ENCODE results near the gene JHY.

The JHY gene

GRCh38 chr11:122963961-122964360, 81.4 kb downstream of the JHY start:
- no peak for DNase-seq

GRCh38 chr11:122976061-122976733, 93.6 kb downstream of the JHY start:
- DNase-seq = no peak

GRCh38 chr11:122976734-122977469, 94.3 kb downstream of the JHY start:
- no peak for DNase-seq

- no peak for DNase-seq
Observed at GRCh38 chr11:122977470-122978298, 95.1 kb downstream of the JHY start.

- DNase-seq = no peak
Observed at GRCh38 chr11:122978299-122978620, 95.7 kb downstream of the JHY start.

- no peak for DNase-seq
Observed at GRCh38 chr11:122979103-122979814, 96.7 kb downstream of the JHY start.

GRCh38 chr11:122979815-122980595, 97.4 kb downstream of the JHY start:
- no peak for DNase-seq

GRCh38 chr11:122981388-122982264, 99.1 kb downstream of the JHY start, which contains the start of gene BSX:
Gene BSX, minus strand, starts transcription at chr11:122981834. Its CDS starts 163 bp downstream, at chr11:122981671.
- DNase-seq = peak; percentile 15 to 31

- no peak for DNase-seq
Observed at GRCh38 chr11:122983438-122984185, 101.1 kb downstream of the JHY start.

- DNase-seq = no peak
Observed at GRCh38 chr11:122984186-122985011, 101.8 kb downstream of the JHY start.

GRCh38 chr11:122995526-122995925, 113.0 kb downstream of the JHY start:
- no peak for DNase-seq

- DNase-seq = no peak
Observed at GRCh38 chr11:122998727-122999366, 116.3 kb downstream of the JHY start.

GRCh38 chr11:123000721-123001120, 118.2 kb downstream of the JHY start:
- no peak for DNase-seq

- no peak for DNase-seq
Observed at GRCh38 chr11:123006860-123007542, 124.4 kb downstream of the JHY start.
